ENCODE measurements around the gene NRGN. TPM values are rescaled to one million over a fixed set of nuclear protein-coding genes. Genes with fewer than 3 reads are reported as not detected.

The NRGN gene
- total RNA-seq, 4 donors from 2014 or later: 1.0 to 3.2 (median 2.0) TPM

- DNase-seq (ENCODE audit: low spot score) (no peak), ATAC-seq (ENCODE audit: low FRiP score) (no peak)
- no peak for TF ChIP-seq CTCF (IDR thresholded peaks at IDR 0.05)
Observed at GRCh38 chr11:124738713-124739478, 846 bp upstream of the NRGN start.

GRCh38 chr11:124740277-124740882 is 638 bp downstream of the NRGN start:
- ATAC-seq (ENCODE audit: low FRiP score) (peak; percentile 20), DNase-seq (ENCODE audit: low spot score) (no peak)
- TF ChIP-seq CTCF (IDR thresholded peaks at IDR 0.05): peak in 1 of 3 donors; percentile 4

DNA sequence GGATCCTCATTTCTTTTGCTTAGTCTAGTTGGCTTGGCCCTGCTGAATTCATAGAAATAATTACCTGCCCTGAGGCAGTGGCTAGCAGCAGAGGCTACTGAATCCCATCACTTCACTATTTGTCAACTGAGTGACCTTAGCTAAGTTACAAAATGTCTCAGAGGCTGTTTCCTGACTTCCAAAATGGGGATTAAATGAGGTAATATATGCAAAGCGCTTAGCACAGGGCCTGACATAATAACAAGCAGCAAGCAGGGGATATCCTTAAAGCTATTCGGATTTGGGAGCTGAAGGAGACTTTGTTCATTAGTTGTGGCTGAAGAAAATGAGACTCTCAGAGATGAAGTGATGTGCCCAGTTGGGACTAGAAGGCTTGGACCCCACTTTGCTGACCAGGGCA is 2.8 kb downstream of the NRGN start:
- DNase-seq (ENCODE audit: low spot score): no peak
- no peak for TF ChIP-seq CTCF (IDR thresholded peaks at IDR 0.05)
- no peak for ATAC-seq (ENCODE audit: low FRiP score)

DNA sequence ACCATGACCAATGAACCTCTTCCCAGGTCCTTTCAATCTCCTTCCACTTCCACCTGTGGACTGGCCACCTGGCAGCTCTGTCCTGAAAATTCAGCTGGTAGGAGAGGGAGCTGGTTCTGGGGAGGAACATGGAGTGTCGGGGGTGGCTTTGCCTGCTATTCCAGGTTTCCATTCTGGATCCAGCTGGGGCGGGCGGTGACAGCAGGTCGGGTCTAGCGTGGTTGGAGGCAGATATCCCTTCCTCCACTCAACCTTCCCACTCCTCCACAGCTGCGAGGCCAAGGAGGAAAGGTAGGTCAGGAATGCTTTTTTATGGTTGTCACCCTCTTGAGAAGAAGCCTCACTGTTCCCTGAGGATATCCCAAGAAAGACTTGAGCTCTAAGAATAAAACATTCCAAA is 3.3 kb downstream of the NRGN start:
- DNase-seq (ENCODE audit: low spot score) (no peak), ATAC-seq (ENCODE audit: low FRiP score) (no peak)
- no peak for TF ChIP-seq CTCF (IDR thresholded peaks at IDR 0.05)

- TF ChIP-seq CTCF (IDR thresholded peaks at IDR 0.05): no peak
- ATAC-seq (ENCODE audit: low FRiP score) (no peak), DNase-seq (ENCODE audit: low spot score) (no peak)
Observed at GRCh38 chr11:124745270-124745834, 5.6 kb downstream of the NRGN start.

DNA sequence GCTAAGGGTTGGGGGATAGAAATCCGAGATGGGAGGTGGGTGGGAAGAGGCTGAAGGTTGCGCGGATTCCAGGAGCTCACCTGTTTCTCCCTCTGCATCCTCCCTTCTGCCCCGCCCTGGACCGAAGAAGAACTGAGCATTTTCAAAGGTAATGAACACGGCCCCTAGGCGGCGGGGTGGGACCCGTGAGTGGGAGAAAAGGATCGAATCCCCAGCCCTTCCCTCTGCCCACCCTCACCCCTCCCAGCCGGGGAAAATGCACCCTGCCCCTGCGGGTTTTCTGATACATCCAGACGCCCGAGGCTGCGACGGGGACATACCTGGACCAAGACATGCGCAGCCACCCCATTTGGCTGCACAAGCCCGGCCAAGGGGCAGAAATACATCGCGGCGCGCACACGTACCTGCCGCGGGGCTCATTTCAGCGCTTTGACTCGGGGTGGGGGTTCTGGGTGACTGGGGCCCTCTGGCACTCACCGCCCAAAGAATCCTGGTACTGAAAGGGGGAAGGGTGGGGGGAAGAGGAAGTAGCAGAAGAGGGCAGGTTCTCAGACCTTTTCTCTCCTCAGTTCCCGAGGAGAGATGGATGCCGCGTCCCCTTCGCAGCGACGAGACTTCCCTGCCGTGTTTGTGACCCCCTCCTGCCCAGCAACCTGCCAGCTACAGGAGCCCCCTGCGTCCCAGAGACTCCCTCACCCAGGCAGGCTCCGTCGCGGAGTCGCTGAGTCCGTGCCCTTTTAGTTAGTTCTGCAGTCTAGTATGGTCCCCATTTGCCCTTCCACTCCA is 6.3 kb downstream of the NRGN start:
- ATAC-seq (ENCODE audit: low FRiP score): no peak
- no peak for DNase-seq (ENCODE audit: low spot score)
- no peak for TF ChIP-seq CTCF (IDR thresholded peaks at IDR 0.05)

Measured in omental fat pad (tissue), 4 donors.